Thyroid gland (tissue), 4 donors: ENCODE measurements around the gene TMEM18.

ENCODE experiments used
- CTCF ChIP-seq, 6 experiments: fragments of 200-600 bp in 3 of 6; fragments of 450-650 bp in 3 of 6; sonication (generic) in 3 of 6; IDR thresholded peaks; one replicate each; pipeline ENCODE4 v1.5.1; 2016 to 2019; ENCODE audit warnings: antibody characterized with exemption in 6 of 6, mild to moderate bottlenecking in 2 of 6, inconsistent platforms in 1 of 6, moderate library complexity in 1 of 6
- POLR2A ChIP-seq, 2 donors: fragments of 450-650 bp; IDR thresholded peaks; one replicate each; pipeline ENCODE4 v1.6.1; 2017; ENCODE audit warnings: antibody characterized with exemption in 2 of 2, mild to moderate bottlenecking in 2 of 2, moderate library complexity in 1 of 2

GRCh38 chr2:673615-674320 lies 3.4 kb downstream of the TMEM18 start:
- TF ChIP-seq POLR2A (IDR thresholded peaks at IDR 0.05), result no peak
- TF ChIP-seq CTCF (IDR thresholded peaks at IDR 0.05), result no peak
